Prostate gland (tissue), 2 donors: ENCODE results near the gene TMEM50A. TPM values are rescaled to one million over a fixed set of nuclear protein-coding genes. Genes with fewer than 3 reads are reported as not detected.

ENCODE experiments used
- DNase-seq: peaks from one replicate; pipeline ENCODE4 v3.0.0-alpha.2; 2019; ENCODE audit warnings: low spot score
- H3K27ac ChIP-seq, 2 donors: fragments of 200-600 bp; sonication (generic); 2 replicates each; pipeline ENCODE4 v1.5.1; 2017 to 2019
- H3K27me3 ChIP-seq: fragments of 200-600 bp; sonication (generic); replicated peaks from 2 replicates; pipeline ENCODE4 v1.5.1; 2019; ENCODE audit not compliant: insufficient read depth
- H3K36me3 ChIP-seq, 2 donors: fragments of 200-600 bp; sonication (generic); 1 replicate in 1 of 2; 2 replicates in 1 of 2; pipeline versions ENCODE4 v1.5.1 to v1.8.1; 2017 to 2019
- H3K4me1 ChIP-seq: fragments of 200-600 bp; sonication (generic); replicated peaks from 2 replicates; pipeline ENCODE4 v1.5.1; 2019
- H3K4me3 ChIP-seq, 2 donors: fragments of 200-600 bp; sonication (generic); 2 replicates each; pipeline ENCODE4 v1.5.1; 2017 to 2019
- H3K9me3 ChIP-seq: fragments of 200-600 bp; sonication (generic); 2 replicates; pipeline ENCODE4 v1.5.1; 2017
- POLR2A ChIP-seq: fragments of 450-650 bp; IDR thresholded peaks from one replicate; pipeline ENCODE4 v1.6.1; 2016; ENCODE audit warnings: antibody characterized with exemption, mild to moderate bottlenecking
- POLR2AphosphoS5 ChIP-seq: sonication (generic); formaldehyde crosslinking; IDR thresholded peaks from one replicate; pipeline ENCODE4 v1.6.1; 2017; ENCODE audit warnings: antibody characterized with exemption
- WGBS: methylation state at CpG from one replicate; pipeline ENCODE4 v1.1.5; 2018; 5-methylcytosine and 5-hydroxymethylcytosine counted together
- intact Hi-C: fragments of 100-400 bp; cut with DNase I; formaldehyde crosslinking; loops from one replicate; pipeline ENCODE4 v1.14.2; 2022
- total RNA-seq, 2 donors: library from RNA; depleted of rRNA; stranded (reverse); fragments of >200 nt; gene quantifications; one replicate each; pipeline ENCODE4 v1.1.0, GENCODE V29; 2016
- TF ChIP-seq, protein P1 (sequence below), 4 experiments: fragments of 200-600 bp in 2 of 4; fragments of 450-650 bp in 2 of 4; sonication (generic) in 2 of 4; IDR thresholded peaks; 1 replicate in 3 of 4; 2 replicates in 1 of 4; pipeline ENCODE4 v1.5.1; 2016 to 2019; ENCODE audit warnings: antibody characterized with exemption in 4 of 4, mild to moderate bottlenecking in 2 of 4, moderate library complexity in 2 of 4

TMEM50A gene
- total RNA-seq, 2 donors from 2014 or later, result 70.0 to 90.6 TPM

DNA sequence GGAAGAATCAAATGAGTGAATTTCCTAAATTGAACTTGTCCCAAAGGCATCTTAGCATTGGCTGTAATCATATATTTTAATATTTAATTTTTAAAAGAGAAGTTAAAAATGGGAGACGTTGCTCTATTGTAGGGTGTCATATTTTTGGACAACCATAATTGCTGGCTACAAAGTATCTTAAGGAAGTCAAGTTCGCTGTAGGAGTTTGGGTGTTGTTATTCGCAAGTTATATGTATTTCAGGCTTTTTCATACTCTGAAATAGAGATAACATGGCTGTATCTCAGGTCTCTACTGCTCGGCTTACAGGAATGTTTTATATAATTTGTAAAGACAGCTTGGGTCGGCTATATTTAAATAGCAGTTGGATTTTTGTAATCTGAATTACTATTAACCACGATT, 852 bp downstream of the TMEM50A start:
- Histone ChIP-seq H3K4me1 (no peaks in the 10 kb centered on the region), H3K4me3 (peak overlapping the region; percentile 76 to 94), H3K27ac (peak overlapping the region; percentile 93 to 96), H3K36me3 (no peaks in the 10 kb centered on the region), H3K27me3 (no peaks in the 10 kb centered on the region), H3K9me3 (no peaks in the 10 kb centered on the region)
- TF ChIP-seq POLR2AphosphoS5 (no peak), POLR2A (no peak)
- TF ChIP-seq, protein P1, sequence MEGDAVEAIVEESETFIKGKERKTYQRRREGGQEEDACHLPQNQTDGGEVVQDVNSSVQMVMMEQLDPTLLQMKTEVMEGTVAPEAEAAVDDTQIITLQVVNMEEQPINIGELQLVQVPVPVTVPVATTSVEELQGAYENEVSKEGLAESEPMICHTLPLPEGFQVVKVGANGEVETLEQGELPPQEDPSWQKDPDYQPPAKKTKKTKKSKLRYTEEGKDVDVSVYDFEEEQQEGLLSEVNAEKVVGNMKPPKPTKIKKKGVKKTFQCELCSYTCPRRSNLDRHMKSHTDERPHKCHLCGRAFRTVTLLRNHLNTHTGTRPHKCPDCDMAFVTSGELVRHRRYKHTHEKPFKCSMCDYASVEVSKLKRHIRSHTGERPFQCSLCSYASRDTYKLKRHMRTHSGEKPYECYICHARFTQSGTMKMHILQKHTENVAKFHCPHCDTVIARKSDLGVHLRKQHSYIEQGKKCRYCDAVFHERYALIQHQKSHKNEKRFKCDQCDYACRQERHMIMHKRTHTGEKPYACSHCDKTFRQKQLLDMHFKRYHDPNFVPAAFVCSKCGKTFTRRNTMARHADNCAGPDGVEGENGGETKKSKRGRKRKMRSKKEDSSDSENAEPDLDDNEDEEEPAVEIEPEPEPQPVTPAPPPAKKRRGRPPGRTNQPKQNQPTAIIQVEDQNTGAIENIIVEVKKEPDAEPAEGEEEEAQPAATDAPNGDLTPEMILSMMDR (IDR thresholded peaks at IDR 0.05), result no peak
- under 1% methylated on average over 6 of the region's 6 CpGs for WGBS
- no peak for DNase-seq
- intact Hi-C loops, result no loop called here

DNA sequence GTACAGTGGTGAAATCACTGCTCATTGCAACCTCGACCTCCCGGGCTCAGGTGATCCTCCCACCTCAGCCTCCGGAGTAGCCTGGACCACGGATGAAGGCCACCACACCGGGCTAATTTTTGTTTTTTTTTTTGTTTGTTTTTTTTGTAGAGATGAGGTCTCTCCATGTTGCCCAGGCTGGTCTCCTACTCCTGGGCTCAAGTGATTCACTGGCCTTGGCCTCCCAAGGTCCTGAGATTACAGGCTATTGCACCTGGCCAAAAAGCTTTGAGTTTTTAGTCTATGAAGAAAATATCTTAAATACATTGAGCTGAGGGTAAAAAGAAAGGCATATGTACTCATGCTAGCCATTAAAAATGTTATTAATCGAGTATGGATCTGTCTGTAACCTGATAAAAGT, 3.6 kb downstream of the TMEM50A start:
- TF ChIP-seq, protein P1 (IDR thresholded peaks at IDR 0.05), result no peak
- TF ChIP-seq POLR2A (no peak), POLR2AphosphoS5 (no peak)
- WGBS, result 86% methylated on average over 6 of the region's 6 CpGs

DNA sequence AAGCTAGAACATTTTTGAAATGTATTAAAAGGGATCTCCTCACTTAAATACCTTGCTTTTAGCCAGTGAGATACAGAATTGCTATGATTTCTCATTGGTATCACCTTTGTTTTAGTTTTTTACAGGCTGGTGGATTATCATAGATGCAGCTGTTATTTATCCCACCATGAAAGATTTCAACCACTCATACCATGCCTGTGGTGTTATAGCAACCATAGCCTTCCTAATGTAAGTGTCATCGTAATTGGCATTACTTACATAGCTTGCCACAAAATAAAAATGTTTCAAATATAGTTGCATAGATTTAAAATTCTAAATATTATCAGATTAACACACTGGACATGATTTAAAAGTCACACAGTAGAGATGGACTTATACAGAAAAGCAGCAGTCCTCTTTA, 4.7 kb downstream of the TMEM50A start:
- no peaks in the 10 kb centered on the region for H3K27me3 ChIP-seq
- no peaks in the 10 kb centered on the region for H3K36me3 ChIP-seq
- H3K9me3 ChIP-seq, result no peaks in the 10 kb centered on the region
- 95% methylated on average over 1 of the region's 1 CpG for WGBS
- no peak for DNase-seq
- no peaks in the 10 kb centered on the region for H3K4me1 ChIP-seq
- TF ChIP-seq POLR2A (no peak), POLR2AphosphoS5 (no peak)
- TF ChIP-seq, protein P1 (IDR thresholded peaks at IDR 0.05), result no peak
- intact Hi-C loops, result loop anchor here (10.0 kb wide), 1 partner anchor 98 kb away; the partner anchor contains the start of gene RSRP1
- H3K4me3 ChIP-seq, result no peak overlapping the region
- no peak overlapping the region for H3K27ac ChIP-seq

More for the DNA sequence above, 3.6 kb downstream of the TMEM50A start:
- intact Hi-C loops, result loop anchor here (10.0 kb wide), 1 partner anchor 97 kb away; the partner anchor contains the start of gene RSRP1
- Histone ChIP-seq H3K4me1 (no peaks in the 10 kb centered on the region), H3K36me3 (no peaks in the 10 kb centered on the region), H3K9me3 (no peaks in the 10 kb centered on the region), H3K4me3 (no peak overlapping the region), H3K27me3 (no peaks in the 10 kb centered on the region), H3K27ac (no peak overlapping the region)
- no peak for DNase-seq

DNA sequence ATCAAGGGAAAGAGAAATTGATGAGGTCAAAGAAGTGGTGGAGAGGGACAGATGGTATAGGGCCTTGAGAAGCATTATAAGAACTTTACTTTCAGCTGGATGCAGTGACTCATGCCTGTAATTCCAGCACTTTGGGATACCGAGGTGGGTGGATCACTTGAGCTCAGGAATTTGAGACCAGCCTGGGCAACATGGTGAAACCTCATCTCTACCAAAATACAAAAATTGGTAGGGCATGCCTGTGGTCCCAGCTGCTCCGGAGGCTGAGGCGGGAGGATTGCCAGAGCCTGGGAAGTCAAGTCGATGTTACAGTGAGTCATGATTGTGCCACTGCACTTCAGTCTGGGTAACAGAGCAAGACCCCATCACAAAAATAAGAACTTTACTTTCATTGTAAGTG, 5.7 kb downstream of the TMEM50A start:
- Histone ChIP-seq H3K36me3 (no peaks in the 10 kb centered on the region), H3K4me3 (no peak overlapping the region), H3K4me1 (no peaks in the 10 kb centered on the region), H3K27ac (no peak overlapping the region), H3K27me3 (no peaks in the 10 kb centered on the region), H3K9me3 (no peaks in the 10 kb centered on the region)
- intact Hi-C loops, result loop anchor here (10.0 kb wide), 1 partner anchor 99 kb away; the partner anchor contains the start of gene RSRP1
- TF ChIP-seq, protein P1 (IDR thresholded peaks at IDR 0.05), result no peak
- no peak for TF ChIP-seq POLR2A
- TF ChIP-seq POLR2AphosphoS5, result no peak
- WGBS, result 70% methylated on average over 4 of the region's 4 CpGs
- no peak for DNase-seq

DNA sequence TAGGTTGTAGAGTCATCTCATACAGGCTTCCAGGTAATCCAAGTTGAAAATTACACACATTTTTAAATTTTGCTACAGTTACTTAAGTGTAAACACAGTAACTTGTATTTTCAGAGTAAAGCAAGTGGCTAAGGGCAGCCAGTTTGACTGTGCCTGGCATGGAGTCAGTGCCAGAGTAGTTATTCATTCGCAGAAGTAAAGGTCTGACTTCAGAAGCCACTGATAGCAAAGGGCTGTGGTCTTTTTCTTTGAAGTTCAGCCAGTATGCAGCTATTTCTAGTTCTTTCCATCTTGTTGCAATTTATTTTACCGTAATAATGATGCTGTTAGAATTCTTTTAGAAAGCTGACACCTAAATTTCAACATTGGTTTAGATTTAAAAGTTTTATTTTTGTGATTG, 9.4 kb downstream of the TMEM50A start:
- Histone ChIP-seq H3K36me3 (no peaks in the 10 kb centered on the region), H3K9me3 (no peaks in the 10 kb centered on the region), H3K27ac (no peak overlapping the region), H3K27me3 (no peaks in the 10 kb centered on the region), H3K4me1 (no peaks in the 10 kb centered on the region), H3K4me3 (no peak overlapping the region)
- intact Hi-C loops, result loop anchor here (10.0 kb wide), 1 partner anchor 103 kb away; the partner anchor contains the start of gene RSRP1
- TF ChIP-seq POLR2AphosphoS5 (no peak), POLR2A (no peak)
- TF ChIP-seq, protein P1 (IDR thresholded peaks at IDR 0.05), result no peak
- WGBS, result 66% methylated on average over 2 of the region's 2 CpGs
- DNase-seq, result no peak
